ENCODE results near the gene CCL1. TPM values are rescaled to one million over a fixed set of nuclear protein-coding genes. Genes with fewer than 3 reads are reported as not detected.

Gene CCL1
- total and polyA plus RNA-seq, 10 of the 15 experiments (the other 5 are each of a cell fraction or from before 2014, with no cell fraction given), result 0.14 to 1.8 (median 0.40) TPM; not detected in 3

DNA sequence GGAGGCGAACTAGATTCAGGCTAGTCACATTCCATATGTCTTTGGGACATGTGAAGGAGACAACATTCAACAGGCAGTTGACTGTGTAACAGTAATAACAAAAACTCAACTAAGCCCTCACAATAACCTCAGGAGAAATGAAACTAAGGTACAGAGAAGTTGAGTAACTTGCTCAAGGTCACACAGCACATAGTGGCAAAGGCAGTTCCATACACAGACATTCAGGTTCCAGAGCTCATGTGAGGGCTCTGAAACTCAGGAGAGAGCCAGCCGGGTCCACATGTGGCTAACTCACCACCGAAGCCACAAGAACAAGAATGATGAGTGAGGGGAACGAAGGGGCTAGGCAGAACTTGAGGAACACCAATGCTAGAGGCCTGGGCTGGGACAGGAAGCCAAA lies 46.3 kb upstream of the CCL1 start:
- ChIA-PET POLR2A (no interaction called here), RAD21 (ENCODE audit: unreplicated experiment) (no interaction called here), SMC1A (ENCODE audit: uncharacterized antibody, unreplicated experiment) (no interaction called here), CTCF (no interaction called here)
- intact Hi-C loops (cut with micrococcal nuclease; ENCODE audit: unreplicated experiment), result no loop called here
- no peaks in the 10 kb centered on the region for H3K4me1 ChIP-seq (ENCODE audit: control insufficient read depth, insufficient read depth, low read length)
- ATAC-seq (no peak), FAIRE-seq (no peak), DNase-seq (ENCODE audit: low read depth, low spot score) (no peak)
- H3K79me2 ChIP-seq (ENCODE audit: control insufficient read depth, insufficient read depth, low read length), result no peaks in the 10 kb centered on the region
- no peak for TF ChIP-seq JUND (IDR thresholded peaks at IDR 0.05; ENCODE audit: low read depth, low read length)
- TF ChIP-seq CEBPB (IDR thresholded peaks at IDR 0.05; ENCODE audit: borderline replicate concordance in 1 of 2, low read depth in 2 of 2, low read length in 2 of 2), result no peak
- no peak for TF ChIP-seq BHLHE40 (IDR thresholded peaks at IDR 0.05; ENCODE audit: borderline replicate concordance in 1 of 2, low read depth in 2 of 2, low read length in 1 of 2)
- TF ChIP-seq IKZF2 (IDR thresholded peaks at IDR 0.05), result no peak
- TF ChIP-seq STAT3 (IDR thresholded peaks at IDR 0.05; ENCODE audit: low read depth, low read length), result no peak
- no peak for TF ChIP-seq HDAC6 (IDR thresholded peaks at IDR 0.05; ENCODE audit: unreplicated experiment)
- TF ChIP-seq, protein P1, sequence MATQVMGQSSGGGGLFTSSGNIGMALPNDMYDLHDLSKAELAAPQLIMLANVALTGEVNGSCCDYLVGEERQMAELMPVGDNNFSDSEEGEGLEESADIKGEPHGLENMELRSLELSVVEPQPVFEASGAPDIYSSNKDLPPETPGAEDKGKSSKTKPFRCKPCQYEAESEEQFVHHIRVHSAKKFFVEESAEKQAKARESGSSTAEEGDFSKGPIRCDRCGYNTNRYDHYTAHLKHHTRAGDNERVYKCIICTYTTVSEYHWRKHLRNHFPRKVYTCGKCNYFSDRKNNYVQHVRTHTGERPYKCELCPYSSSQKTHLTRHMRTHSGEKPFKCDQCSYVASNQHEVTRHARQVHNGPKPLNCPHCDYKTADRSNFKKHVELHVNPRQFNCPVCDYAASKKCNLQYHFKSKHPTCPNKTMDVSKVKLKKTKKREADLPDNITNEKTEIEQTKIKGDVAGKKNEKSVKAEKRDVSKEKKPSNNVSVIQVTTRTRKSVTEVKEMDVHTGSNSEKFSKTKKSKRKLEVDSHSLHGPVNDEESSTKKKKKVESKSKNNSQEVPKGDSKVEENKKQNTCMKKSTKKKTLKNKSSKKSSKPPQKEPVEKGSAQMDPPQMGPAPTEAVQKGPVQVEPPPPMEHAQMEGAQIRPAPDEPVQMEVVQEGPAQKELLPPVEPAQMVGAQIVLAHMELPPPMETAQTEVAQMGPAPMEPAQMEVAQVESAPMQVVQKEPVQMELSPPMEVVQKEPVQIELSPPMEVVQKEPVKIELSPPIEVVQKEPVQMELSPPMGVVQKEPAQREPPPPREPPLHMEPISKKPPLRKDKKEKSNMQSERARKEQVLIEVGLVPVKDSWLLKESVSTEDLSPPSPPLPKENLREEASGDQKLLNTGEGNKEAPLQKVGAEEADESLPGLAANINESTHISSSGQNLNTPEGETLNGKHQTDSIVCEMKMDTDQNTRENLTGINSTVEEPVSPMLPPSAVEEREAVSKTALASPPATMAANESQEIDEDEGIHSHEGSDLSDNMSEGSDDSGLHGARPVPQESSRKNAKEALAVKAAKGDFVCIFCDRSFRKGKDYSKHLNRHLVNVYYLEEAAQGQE (IDR thresholded peaks at IDR 0.05; ENCODE audit: low read depth, low read length), result no peak
- H2AFZ ChIP-seq (ENCODE audit: control insufficient read depth, low read depth, low read length), result no peak overlapping the region
- in situ Hi-C loops (cut with MboI), result no loop called here
- H3K27me3 ChIP-seq (replicated peaks in 1 of 2; ENCODE audit: control insufficient read depth in 2 of 2, insufficient read depth in 2 of 2, low read length in 1 of 2), result no peaks in the 10 kb centered on the region; a peak in 4 of 4 replicates
- no peak overlapping the region for H3K4me3 ChIP-seq
- no peaks in the 10 kb centered on the region for H3K9me3 ChIP-seq (replicated peaks; ENCODE audit: control insufficient read depth, insufficient read depth, low read length)
- H3K36me3 ChIP-seq (ENCODE audit: control insufficient read depth in 2 of 2, insufficient read depth in 2 of 2, low read length in 1 of 2), result no peaks in the 10 kb centered on the region
- H3K9ac ChIP-seq (ENCODE audit: control insufficient read depth, insufficient read depth, low read length), result no peak overlapping the region
- H3K4me2 ChIP-seq (ENCODE audit: control insufficient read depth, insufficient read depth), result no peak overlapping the region
- H4K20me1 ChIP-seq (ENCODE audit: control insufficient read depth, insufficient read depth), result no peaks in the 10 kb centered on the region
- 14% methylated on average over 4 of the region's 4 CpGs for WGBS (ENCODE audit: insufficient coverage, insufficient replicate concordance, low lambda C conversion rate, missing lambda C conversion rate)
- no TSS peak for BruUV-seq (replicated peaks)
- H3K27ac ChIP-seq (ENCODE audit: control insufficient read depth, insufficient read depth), result no peak overlapping the region

Measured in GM12878 (cell line).